Astrocyte (in vitro differentiated cells and primary cell): ENCODE results near the gene PTX4. TPM values are rescaled to one million over a fixed set of nuclear protein-coding genes. Genes with fewer than 3 reads are reported as not detected.

Experiments used
- DNase-seq: peaks from one replicate; pipeline ENCODE4 v3.0.0-alpha.2; 2010; ENCODE audit warnings: low read depth
- FAIRE-seq: peaks from 2 replicates; lab custom pipeline; 2011; peaks lifted over from hg19 to GRCh38; lab: Jason Lieb, UNC
- H2AFZ ChIP-seq: 2 replicates; pipeline ENCODE4 v1.6.0; 2012; ENCODE audit warnings: low read depth, low read length, inconsistent platforms
- H3K27ac ChIP-seq: 2 replicates; pipeline ENCODE4 v1.5.1; 2011; ENCODE audit warnings: low read depth, low read length, inconsistent platforms
- H3K27me3 ChIP-seq: 2 replicates; pipeline ENCODE4 v1.6.0; 2011; ENCODE audit warnings: low read length, inconsistent platforms; ENCODE audit not compliant: insufficient read depth
- H3K36me3 ChIP-seq: 2 replicates; pipeline ENCODE4 v1.5.1; 2011; ENCODE audit warnings: low read length, inconsistent platforms; ENCODE audit not compliant: insufficient read depth
- H3K4me1 ChIP-seq: 2 replicates; pipeline ENCODE4 v1.5.1; 2011; ENCODE audit warnings: low read length, inconsistent platforms; ENCODE audit not compliant: insufficient read depth
- H3K4me2 ChIP-seq: 2 replicates; pipeline ENCODE4 v1.6.0; 2012; ENCODE audit warnings: low read length, inconsistent platforms
- H3K4me3 ChIP-seq: 2 replicates; pipeline ENCODE4 v1.5.1; 2011; ENCODE audit warnings: low read depth, mild to moderate bottlenecking, low read length, inconsistent platforms; ENCODE audit not compliant: insufficient read depth
- H3K79me2 ChIP-seq: 2 replicates; pipeline ENCODE4 v1.6.0; 2012; ENCODE audit warnings: mild to moderate bottlenecking, low read length, inconsistent platforms; ENCODE audit not compliant: insufficient read depth
- H3K9ac ChIP-seq: 2 replicates; pipeline ENCODE4 v1.6.0; 2012; ENCODE audit warnings: mild to moderate bottlenecking, low read length, inconsistent platforms
- H3K9me3 ChIP-seq: 2 replicates; pipeline ENCODE4 v1.5.1; 2012; ENCODE audit warnings: low read depth, mild to moderate bottlenecking, low read length, inconsistent platforms; ENCODE audit not compliant: insufficient read depth
- H4K20me1 ChIP-seq: 2 replicates; pipeline ENCODE4 v1.6.0; 2012; ENCODE audit warnings: low read length, inconsistent platforms; ENCODE audit not compliant: insufficient read depth
- H3K27ac Mint-ChIP-seq: one replicate; pipeline ENCODE4 v1.8.0; 2021; ENCODE audit warnings: mild to moderate bottlenecking, mixed read lengths; ENCODE audit not compliant: unreplicated experiment
- H3K27me3 Mint-ChIP-seq: one replicate; pipeline ENCODE4 v1.8.0; 2021; ENCODE audit warnings: low read depth, mixed read lengths; ENCODE audit not compliant: unreplicated experiment
- H3K36me3 Mint-ChIP-seq: one replicate; pipeline ENCODE4 v1.8.0; 2021; ENCODE audit warnings: low read depth, mixed read lengths; ENCODE audit not compliant: unreplicated experiment
- H3K4me1 Mint-ChIP-seq: one replicate; pipeline ENCODE4 v1.8.0; 2021; ENCODE audit warnings: low read depth, mixed read lengths; ENCODE audit not compliant: unreplicated experiment
- H3K4me3 Mint-ChIP-seq: one replicate; pipeline ENCODE4 v1.8.0; 2021; ENCODE audit warnings: mild to moderate bottlenecking, moderate library complexity, mixed read lengths; ENCODE audit not compliant: unreplicated experiment
- H3K9me3 Mint-ChIP-seq: one replicate; pipeline ENCODE4 v1.8.0; 2021; ENCODE audit warnings: mild to moderate bottlenecking, mixed read lengths; ENCODE audit not compliant: unreplicated experiment
- CTCF ChIP-seq: IDR thresholded peaks from 2 replicates; pipeline ENCODE4 v1.5.1; 2011; ENCODE audit warnings: low read depth, mild to moderate bottlenecking, inconsistent platforms, low read length, moderate library complexity; ENCODE audit not compliant: insufficient read depth
- EZH2 ChIP-seq: IDR thresholded peaks from 2 replicates; pipeline ENCODE4 v1.6.1; 2012; ENCODE audit warnings: mild to moderate bottlenecking, low read length, inconsistent platforms; ENCODE audit not compliant: insufficient read depth
- total RNA-seq: library from RNA; stranded (reverse); gene quantifications from 2 replicates; pipeline ENCODE4 v1.2.1, GENCODE V29; 2021

PTX4 gene
- total RNA-seq, 1 donor from 2014 or later = not detected

DNA sequence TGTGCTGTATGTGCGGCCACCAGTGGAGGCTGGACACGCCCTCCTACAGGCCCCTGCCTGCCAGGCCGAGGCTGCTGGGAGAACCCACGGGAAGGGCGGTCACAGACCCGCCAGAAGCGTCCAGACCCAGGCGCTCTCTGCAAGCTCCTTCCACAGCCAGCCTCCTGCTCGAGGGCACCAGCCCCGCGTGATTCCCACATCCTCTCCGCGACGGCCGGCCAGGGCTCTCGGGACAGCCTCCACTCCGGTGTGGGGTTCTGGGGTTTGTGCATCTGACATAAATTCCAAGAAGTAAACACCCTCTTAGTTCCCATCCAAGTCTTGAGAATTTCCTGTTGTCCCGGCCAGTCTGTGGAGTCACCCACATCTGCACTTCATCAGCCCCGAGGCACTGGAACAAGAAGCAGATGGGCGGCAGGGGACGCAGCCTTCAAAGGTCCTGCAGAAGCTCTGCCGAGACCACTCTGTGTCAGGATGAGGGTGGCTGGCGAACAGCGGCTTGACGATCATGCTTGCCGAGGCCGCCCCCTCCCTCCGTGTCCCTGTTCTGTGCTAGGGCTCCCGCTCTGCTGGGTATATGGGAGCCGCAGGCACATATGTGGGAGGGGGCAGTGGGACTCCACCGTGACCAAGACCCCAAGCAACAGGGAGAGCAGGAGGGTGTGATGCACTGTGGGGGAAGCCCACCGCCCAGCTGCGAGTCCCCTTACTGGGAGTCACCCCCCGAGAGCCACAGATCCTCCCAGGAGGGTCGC, 42.3 kb upstream of the PTX4 start:
- no peak overlapping the region for H3K27ac ChIP-seq
- Mint-ChIP-seq H3K27ac (no peak overlapping the region), H3K9me3 (no peaks in the 10 kb centered on the region), H3K4me1 (peaks cover 2% of the 10 kb centered on the region), H3K36me3 (peaks cover 8% of the 10 kb centered on the region), H3K27me3 (no peaks in the 10 kb centered on the region), H3K4me3 (no peak overlapping the region)
- no peak overlapping the region for H2AFZ ChIP-seq
- DNase-seq (no peak), FAIRE-seq (no peak)
- no peak overlapping the region for H3K4me3 ChIP-seq
- no peak overlapping the region for H3K9ac ChIP-seq
- H4K20me1 ChIP-seq = peaks cover 7% of the 10 kb centered on the region
- peaks cover 4% of the 10 kb centered on the region for H3K4me1 ChIP-seq
- H3K9me3 ChIP-seq = no peaks in the 10 kb centered on the region
- no peak overlapping the region for H3K4me2 ChIP-seq
- TF ChIP-seq CTCF (no peak), EZH2 (no peak)
- H3K79me2 ChIP-seq = peaks cover 14% of the 10 kb centered on the region
- H3K36me3 ChIP-seq = no peaks in the 10 kb centered on the region
- H3K27me3 ChIP-seq = no peaks in the 10 kb centered on the region

DNA sequence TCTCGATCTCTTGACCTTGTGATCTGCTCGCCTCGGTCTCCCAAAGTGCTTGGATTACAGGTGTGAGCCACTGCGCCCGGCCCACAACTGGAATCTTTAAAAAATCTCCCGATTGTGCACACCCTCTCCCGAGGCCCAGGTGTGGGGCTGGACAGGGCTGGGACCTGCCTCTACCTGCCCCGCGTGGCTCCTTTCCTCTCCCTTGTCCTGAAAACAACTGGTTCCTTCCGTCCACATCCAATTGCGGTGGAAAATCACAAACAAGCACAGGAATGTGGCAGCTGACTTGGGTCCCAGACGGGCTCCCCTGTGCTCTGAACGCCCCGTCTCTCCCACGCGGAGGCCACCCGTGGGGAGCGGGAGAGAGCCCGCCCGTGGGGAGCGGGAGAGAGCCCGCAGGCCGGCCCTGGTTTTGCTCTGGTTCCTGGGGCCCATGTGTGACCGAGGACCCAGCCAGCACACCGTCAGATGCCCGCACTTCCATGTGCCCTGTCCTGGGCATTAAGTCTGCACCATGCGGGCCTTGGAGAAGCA, 41.7 kb upstream of the PTX4 start:
- no peak overlapping the region for H2AFZ ChIP-seq

More for the DNA sequence above, 41.7 kb upstream of the PTX4 start:
- Histone ChIP-seq H3K36me3 (no peaks in the 10 kb centered on the region), H3K9ac (no peak overlapping the region), H3K4me3 (no peak overlapping the region), H3K27ac (no peak overlapping the region), H3K79me2 (peaks cover 9% of the 10 kb centered on the region), H3K4me1 (peaks cover 4% of the 10 kb centered on the region), H3K9me3 (no peaks in the 10 kb centered on the region), H3K4me2 (no peak overlapping the region), H4K20me1 (peaks cover 4% of the 10 kb centered on the region), H3K27me3 (no peaks in the 10 kb centered on the region)
- H3K4me1 Mint-ChIP-seq = peaks cover 2% of the 10 kb centered on the region
- peaks cover 8% of the 10 kb centered on the region for H3K36me3 Mint-ChIP-seq
- no peak for TF ChIP-seq CTCF
- no peak for TF ChIP-seq EZH2
- no peaks in the 10 kb centered on the region for H3K27me3 Mint-ChIP-seq
- DNase-seq (no peak), FAIRE-seq (no peak)
- no peaks in the 10 kb centered on the region for H3K9me3 Mint-ChIP-seq
- H3K27ac Mint-ChIP-seq = no peak overlapping the region
- no peak overlapping the region for H3K4me3 Mint-ChIP-seq
